GM19193 (cell line): ENCODE data around the gene SAMD4B.

Experiments
- POLR2A ChIP-seq: IDR thresholded peaks from 4 replicates; pipeline ENCODE4 v1.6.1; 2011; ENCODE audit not compliant: insufficient read depth, insufficient read length; ENCODE audit errors: extremely low read depth

SAMD4B gene

GRCh38 chr19:39403331-39404312, 61.4 kb downstream of the SAMD4B start:
- TF ChIP-seq POLR2A = peak; percentile 65

GRCh38 chr19:39405261-39405957, 63.2 kb downstream of the SAMD4B start:
- TF ChIP-seq POLR2A = no peak

- no peak for TF ChIP-seq POLR2A
Observed at GRCh38 chr19:39405958-39406655, 63.9 kb downstream of the SAMD4B start.

GRCh38 chr19:39406656-39407409, 64.6 kb downstream of the SAMD4B start, which contains the start of gene ZFP36:
Gene ZFP36, plus strand, starts transcription at chr19:39406847. Its CDS starts 58 bp downstream, at chr19:39406905.
- peak; percentile 100 for TF ChIP-seq POLR2A

GRCh38 chr19:39407410-39407659, 65.1 kb downstream of the SAMD4B start:
- TF ChIP-seq POLR2A = no peak

GRCh38 chr19:39407660-39408391, 65.6 kb downstream of the SAMD4B start:
- no peak for TF ChIP-seq POLR2A

- peak; percentile 58 for TF ChIP-seq POLR2A
Observed at GRCh38 chr19:39408392-39409207, 66.4 kb downstream of the SAMD4B start.

- peak; percentile 88 for TF ChIP-seq POLR2A
Observed at GRCh38 chr19:39409208-39410016, 67.2 kb downstream of the SAMD4B start.

GRCh38 chr19:39410017-39410830, 68.0 kb downstream of the SAMD4B start:
- no peak for TF ChIP-seq POLR2A

GRCh38 chr19:39410831-39411080, 68.5 kb downstream of the SAMD4B start:
- TF ChIP-seq POLR2A = no peak

- TF ChIP-seq POLR2A = peak; percentile 58
Observed at GRCh38 chr19:39411081-39411831, 69.0 kb downstream of the SAMD4B start.

- TF ChIP-seq POLR2A = no peak
Observed at GRCh38 chr19:39411832-39412099, 69.5 kb downstream of the SAMD4B start.
